WTC11 (cell line): ENCODE data around the gene TNFSF15.

Experiments used
- E2F1 ChIP-seq: sonication (generic); formaldehyde crosslinking; IDR thresholded peaks from 2 replicates; pipeline ENCODE4 v1.8.0; 2022; ENCODE audit warnings: mild to moderate bottlenecking, missing genetic modification reagents
- FOXK1 ChIP-seq: sonication (generic); formaldehyde crosslinking; IDR thresholded peaks from 2 replicates; pipeline ENCODE4 v1.8.0; 2022; ENCODE audit warnings: mild to moderate bottlenecking, moderate library complexity, missing genetic modification reagents
- HMGA2 ChIP-seq: fragments of 250-450 bp; sonication (Bioruptor Pico); IDR thresholded peaks from 2 replicates; pipeline ENCODE4 v1.4.0; 2021; ENCODE audit warnings: mild to moderate bottlenecking, moderate library complexity
- IRF2 ChIP-seq: sonication (generic); formaldehyde crosslinking; IDR thresholded peaks from 2 replicates; pipeline ENCODE4 v1.8.0; 2022; ENCODE audit warnings: low read depth, missing genetic modification reagents, borderline replicate concordance
- JUN ChIP-seq: sonication (generic); formaldehyde crosslinking; IDR thresholded peaks from 2 replicates; pipeline ENCODE4 v1.8.0; 2023; ENCODE audit warnings: mild to moderate bottlenecking, missing genetic modification reagents
- SMAD3 ChIP-seq: sonication (generic); formaldehyde crosslinking; IDR thresholded peaks from 2 replicates; pipeline ENCODE4 v1.8.0; 2022; ENCODE audit warnings: missing genetic modification reagents, mild to moderate bottlenecking, borderline replicate concordance
- ZBTB21 ChIP-seq: sonication (generic); formaldehyde crosslinking; IDR thresholded peaks from 2 replicates; pipeline ENCODE4 v1.8.1; 2023; ENCODE audit warnings: mild to moderate bottlenecking, missing genetic modification reagents, borderline replicate concordance
- TF ChIP-seq, protein P1 (sequence below): fragments of 200-600 bp; IDR thresholded peaks from 2 replicates; pipeline ENCODE4 v1.8.0; 2022; ENCODE audit warnings: antibody characterized with exemption
- TF ChIP-seq, protein P2 (sequence below): sonication (generic); formaldehyde crosslinking; IDR thresholded peaks from 2 replicates; pipeline ENCODE4 v1.8.0; 2022; ENCODE audit warnings: mild to moderate bottlenecking, missing genetic modification reagents
- TF ChIP-seq, protein P3 (sequence below): sonication (generic); formaldehyde crosslinking; IDR thresholded peaks from 2 replicates; pipeline ENCODE4 v1.8.1; 2023; ENCODE audit warnings: mild to moderate bottlenecking, missing genetic modification reagents, moderate library complexity
- TF ChIP-seq, protein P4 (sequence below): sonication (generic); formaldehyde crosslinking; IDR thresholded peaks from 2 replicates; pipeline ENCODE4 v1.8.1; 2023; ENCODE audit warnings: mild to moderate bottlenecking, missing genetic modification reagents
- TF ChIP-seq, protein P5 (sequence below): sonication (generic); formaldehyde crosslinking; conservative IDR thresholded peaks from 2 replicates; pipeline ENCODE4 v1.8.1; 2022; ENCODE audit warnings: mild to moderate bottlenecking, missing genetic modification reagents
- TF ChIP-seq, protein P6 (sequence below): sonication (generic); formaldehyde crosslinking; IDR thresholded peaks from 2 replicates; pipeline ENCODE4 v1.8.0; 2023; ENCODE audit warnings: missing genetic modification reagents, mild to moderate bottlenecking, borderline replicate concordance

- TF ChIP-seq ZBTB21 (CRISPR knock-in tag): no peak
- TF ChIP-seq, protein P1, sequence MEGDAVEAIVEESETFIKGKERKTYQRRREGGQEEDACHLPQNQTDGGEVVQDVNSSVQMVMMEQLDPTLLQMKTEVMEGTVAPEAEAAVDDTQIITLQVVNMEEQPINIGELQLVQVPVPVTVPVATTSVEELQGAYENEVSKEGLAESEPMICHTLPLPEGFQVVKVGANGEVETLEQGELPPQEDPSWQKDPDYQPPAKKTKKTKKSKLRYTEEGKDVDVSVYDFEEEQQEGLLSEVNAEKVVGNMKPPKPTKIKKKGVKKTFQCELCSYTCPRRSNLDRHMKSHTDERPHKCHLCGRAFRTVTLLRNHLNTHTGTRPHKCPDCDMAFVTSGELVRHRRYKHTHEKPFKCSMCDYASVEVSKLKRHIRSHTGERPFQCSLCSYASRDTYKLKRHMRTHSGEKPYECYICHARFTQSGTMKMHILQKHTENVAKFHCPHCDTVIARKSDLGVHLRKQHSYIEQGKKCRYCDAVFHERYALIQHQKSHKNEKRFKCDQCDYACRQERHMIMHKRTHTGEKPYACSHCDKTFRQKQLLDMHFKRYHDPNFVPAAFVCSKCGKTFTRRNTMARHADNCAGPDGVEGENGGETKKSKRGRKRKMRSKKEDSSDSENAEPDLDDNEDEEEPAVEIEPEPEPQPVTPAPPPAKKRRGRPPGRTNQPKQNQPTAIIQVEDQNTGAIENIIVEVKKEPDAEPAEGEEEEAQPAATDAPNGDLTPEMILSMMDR: no peak
- TF ChIP-seq SMAD3 (CRISPR knock-in tag): no peak
- no peak for TF ChIP-seq FOXK1
- no peak for TF ChIP-seq HMGA2
- TF ChIP-seq, protein P2, sequence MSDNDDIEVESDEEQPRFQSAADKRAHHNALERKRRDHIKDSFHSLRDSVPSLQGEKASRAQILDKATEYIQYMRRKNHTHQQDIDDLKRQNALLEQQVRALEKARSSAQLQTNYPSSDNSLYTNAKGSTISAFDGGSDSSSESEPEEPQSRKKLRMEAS (CRISPR knock-in tag): no peak
- TF ChIP-seq, protein P3, sequence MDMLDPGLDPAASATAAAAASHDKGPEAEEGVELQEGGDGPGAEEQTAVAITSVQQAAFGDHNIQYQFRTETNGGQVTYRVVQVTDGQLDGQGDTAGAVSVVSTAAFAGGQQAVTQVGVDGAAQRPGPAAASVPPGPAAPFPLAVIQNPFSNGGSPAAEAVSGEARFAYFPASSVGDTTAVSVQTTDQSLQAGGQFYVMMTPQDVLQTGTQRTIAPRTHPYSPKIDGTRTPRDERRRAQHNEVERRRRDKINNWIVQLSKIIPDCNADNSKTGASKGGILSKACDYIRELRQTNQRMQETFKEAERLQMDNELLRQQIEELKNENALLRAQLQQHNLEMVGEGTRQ (CRISPR knock-in tag): no peak
- TF ChIP-seq, protein P4, sequence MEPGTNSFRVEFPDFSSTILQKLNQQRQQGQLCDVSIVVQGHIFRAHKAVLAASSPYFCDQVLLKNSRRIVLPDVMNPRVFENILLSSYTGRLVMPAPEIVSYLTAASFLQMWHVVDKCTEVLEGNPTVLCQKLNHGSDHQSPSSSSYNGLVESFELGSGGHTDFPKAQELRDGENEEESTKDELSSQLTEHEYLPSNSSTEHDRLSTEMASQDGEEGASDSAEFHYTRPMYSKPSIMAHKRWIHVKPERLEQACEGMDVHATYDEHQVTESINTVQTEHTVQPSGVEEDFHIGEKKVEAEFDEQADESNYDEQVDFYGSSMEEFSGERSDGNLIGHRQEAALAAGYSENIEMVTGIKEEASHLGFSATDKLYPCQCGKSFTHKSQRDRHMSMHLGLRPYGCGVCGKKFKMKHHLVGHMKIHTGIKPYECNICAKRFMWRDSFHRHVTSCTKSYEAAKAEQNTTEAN (CRISPR knock-in tag): no peak
- TF ChIP-seq, protein P5, sequence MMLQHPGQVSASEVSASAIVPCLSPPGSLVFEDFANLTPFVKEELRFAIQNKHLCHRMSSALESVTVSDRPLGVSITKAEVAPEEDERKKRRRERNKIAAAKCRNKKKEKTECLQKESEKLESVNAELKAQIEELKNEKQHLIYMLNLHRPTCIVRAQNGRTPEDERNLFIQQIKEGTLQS (CRISPR knock-in tag): no peak
- TF ChIP-seq, protein P6, sequence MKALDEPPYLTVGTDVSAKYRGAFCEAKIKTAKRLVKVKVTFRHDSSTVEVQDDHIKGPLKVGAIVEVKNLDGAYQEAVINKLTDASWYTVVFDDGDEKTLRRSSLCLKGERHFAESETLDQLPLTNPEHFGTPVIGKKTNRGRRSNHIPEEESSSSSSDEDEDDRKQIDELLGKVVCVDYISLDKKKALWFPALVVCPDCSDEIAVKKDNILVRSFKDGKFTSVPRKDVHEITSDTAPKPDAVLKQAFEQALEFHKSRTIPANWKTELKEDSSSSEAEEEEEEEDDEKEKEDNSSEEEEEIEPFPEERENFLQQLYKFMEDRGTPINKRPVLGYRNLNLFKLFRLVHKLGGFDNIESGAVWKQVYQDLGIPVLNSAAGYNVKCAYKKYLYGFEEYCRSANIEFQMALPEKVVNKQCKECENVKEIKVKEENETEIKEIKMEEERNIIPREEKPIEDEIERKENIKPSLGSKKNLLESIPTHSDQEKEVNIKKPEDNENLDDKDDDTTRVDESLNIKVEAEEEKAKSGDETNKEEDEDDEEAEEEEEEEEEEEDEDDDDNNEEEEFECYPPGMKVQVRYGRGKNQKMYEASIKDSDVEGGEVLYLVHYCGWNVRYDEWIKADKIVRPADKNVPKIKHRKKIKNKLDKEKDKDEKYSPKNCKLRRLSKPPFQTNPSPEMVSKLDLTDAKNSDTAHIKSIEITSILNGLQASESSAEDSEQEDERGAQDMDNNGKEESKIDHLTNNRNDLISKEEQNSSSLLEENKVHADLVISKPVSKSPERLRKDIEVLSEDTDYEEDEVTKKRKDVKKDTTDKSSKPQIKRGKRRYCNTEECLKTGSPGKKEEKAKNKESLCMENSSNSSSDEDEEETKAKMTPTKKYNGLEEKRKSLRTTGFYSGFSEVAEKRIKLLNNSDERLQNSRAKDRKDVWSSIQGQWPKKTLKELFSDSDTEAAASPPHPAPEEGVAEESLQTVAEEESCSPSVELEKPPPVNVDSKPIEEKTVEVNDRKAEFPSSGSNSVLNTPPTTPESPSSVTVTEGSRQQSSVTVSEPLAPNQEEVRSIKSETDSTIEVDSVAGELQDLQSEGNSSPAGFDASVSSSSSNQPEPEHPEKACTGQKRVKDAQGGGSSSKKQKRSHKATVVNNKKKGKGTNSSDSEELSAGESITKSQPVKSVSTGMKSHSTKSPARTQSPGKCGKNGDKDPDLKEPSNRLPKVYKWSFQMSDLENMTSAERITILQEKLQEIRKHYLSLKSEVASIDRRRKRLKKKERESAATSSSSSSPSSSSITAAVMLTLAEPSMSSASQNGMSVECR: no peak
- TF ChIP-seq JUN: no peak
- no peak for TF ChIP-seq E2F1 (CRISPR knock-in tag)
- no peak for TF ChIP-seq IRF2 (CRISPR knock-in tag)
Measured at GRCh38 chr9:114775121-114775520, 30.7 kb downstream of the TNFSF15 start.
